ENCODE results near the gene ERG.

Gene ERG

GRCh38 chr21:38491536-38491935 is 6.7 kb downstream of the ERG start:
- no peak overlapping the region for H3K27ac Mint-ChIP-seq
- no peaks in the 10 kb centered on the region for H3K9me3 Mint-ChIP-seq
- peaks cover 33% of the 10 kb centered on the region for H3K27me3 Mint-ChIP-seq
- no peak for DNase-seq
- no peaks in the 10 kb centered on the region for H3K4me1 Mint-ChIP-seq
- ATAC-seq: no peak
- H3K4me3 Mint-ChIP-seq: no peak overlapping the region
- H3K36me3 Mint-ChIP-seq (ENCODE audit: low read depth): no peaks in the 10 kb centered on the region

- no peak for ATAC-seq
These were observed 7.8 kb downstream of the ERG start for GRCh38 chr21:38490411-38491020.

GRCh38 chr21:38489729-38490128 is 8.5 kb downstream of the ERG start:
- H3K27ac Mint-ChIP-seq: no peak overlapping the region
- H3K9me3 Mint-ChIP-seq: no peaks in the 10 kb centered on the region
- H3K4me1 Mint-ChIP-seq: no peaks in the 10 kb centered on the region
- no peak for DNase-seq
- no peak overlapping the region for H3K4me3 Mint-ChIP-seq
- peaks cover 17% of the 10 kb centered on the region for H3K27me3 Mint-ChIP-seq
- H3K36me3 Mint-ChIP-seq (ENCODE audit: low read depth): no peaks in the 10 kb centered on the region
- no peak for ATAC-seq

More at GRCh38 chr21:38490411-38491020, 7.8 kb downstream of the ERG start:
- Mint-ChIP-seq H3K27ac (no peak overlapping the region), H3K4me1 (no peaks in the 10 kb centered on the region), H3K36me3 (ENCODE audit: low read depth) (no peaks in the 10 kb centered on the region), H3K4me3 (no peak overlapping the region), H3K27me3 (peaks cover 25% of the 10 kb centered on the region), H3K9me3 (no peaks in the 10 kb centered on the region)
- no peak for DNase-seq

DNA sequence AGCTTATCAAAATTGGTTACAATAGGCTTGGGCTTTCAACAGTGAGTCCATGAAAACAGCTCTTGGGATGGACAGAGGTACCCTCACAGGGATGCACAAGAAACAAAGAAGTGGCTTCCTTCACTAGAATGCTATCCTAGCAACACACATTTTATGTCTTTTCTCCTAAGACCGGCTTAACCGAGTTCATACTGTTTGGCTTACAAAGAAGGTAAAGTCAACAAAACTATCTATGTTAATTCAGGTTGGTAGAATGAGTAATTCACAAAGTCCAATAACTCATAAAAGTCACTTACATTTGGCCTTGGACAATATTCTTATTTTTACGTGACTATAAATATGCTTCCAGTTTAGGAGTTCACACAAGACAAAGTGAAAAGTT is 9.0 kb downstream of the ERG start:
- DNase-seq (no peak), ATAC-seq (no peak)
- Mint-ChIP-seq H3K9me3 (no peaks in the 10 kb centered on the region), H3K36me3 (ENCODE audit: low read depth) (no peaks in the 10 kb centered on the region), H3K4me1 (no peaks in the 10 kb centered on the region), H3K27ac (no peak overlapping the region), H3K27me3 (peaks cover 12% of the 10 kb centered on the region), H3K4me3 (no peak overlapping the region)

DNA sequence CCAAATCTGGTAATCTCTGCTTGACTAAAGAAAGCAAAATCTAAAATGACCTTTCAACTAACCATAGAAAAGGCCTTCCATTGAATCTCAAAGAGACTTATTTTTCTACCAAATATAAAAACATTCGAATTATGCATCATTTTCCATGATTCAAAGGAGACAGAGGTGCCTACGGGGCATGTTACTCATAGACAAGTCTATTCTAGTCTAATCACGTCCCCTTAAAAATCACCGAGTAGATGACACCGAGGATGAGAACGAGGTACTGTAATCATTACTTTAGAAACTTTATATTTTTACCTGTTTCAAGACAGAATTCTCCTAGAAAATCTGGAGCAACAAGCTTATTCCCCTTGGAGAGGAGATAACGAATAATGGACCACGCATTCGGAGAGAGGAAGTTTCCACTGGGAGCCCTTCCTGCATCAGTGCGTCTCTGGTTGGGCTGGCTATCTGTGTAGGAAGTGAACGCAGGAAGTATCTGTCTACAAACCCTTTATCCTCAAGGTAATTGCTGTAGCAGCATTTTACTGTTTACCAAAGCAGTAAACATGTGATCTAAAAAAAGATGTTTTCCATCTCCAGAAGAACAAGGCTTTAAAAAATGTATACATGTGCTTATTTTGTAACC is 9.5 kb downstream of the ERG start:
- DNase-seq (no peak), ATAC-seq (no peak)
- Mint-ChIP-seq H3K4me3 (no peak overlapping the region), H3K36me3 (ENCODE audit: low read depth) (no peaks in the 10 kb centered on the region), H3K9me3 (no peaks in the 10 kb centered on the region), H3K27ac (no peak overlapping the region), H3K27me3 (peaks cover 9% of the 10 kb centered on the region), H3K4me1 (no peaks in the 10 kb centered on the region)

DNA sequence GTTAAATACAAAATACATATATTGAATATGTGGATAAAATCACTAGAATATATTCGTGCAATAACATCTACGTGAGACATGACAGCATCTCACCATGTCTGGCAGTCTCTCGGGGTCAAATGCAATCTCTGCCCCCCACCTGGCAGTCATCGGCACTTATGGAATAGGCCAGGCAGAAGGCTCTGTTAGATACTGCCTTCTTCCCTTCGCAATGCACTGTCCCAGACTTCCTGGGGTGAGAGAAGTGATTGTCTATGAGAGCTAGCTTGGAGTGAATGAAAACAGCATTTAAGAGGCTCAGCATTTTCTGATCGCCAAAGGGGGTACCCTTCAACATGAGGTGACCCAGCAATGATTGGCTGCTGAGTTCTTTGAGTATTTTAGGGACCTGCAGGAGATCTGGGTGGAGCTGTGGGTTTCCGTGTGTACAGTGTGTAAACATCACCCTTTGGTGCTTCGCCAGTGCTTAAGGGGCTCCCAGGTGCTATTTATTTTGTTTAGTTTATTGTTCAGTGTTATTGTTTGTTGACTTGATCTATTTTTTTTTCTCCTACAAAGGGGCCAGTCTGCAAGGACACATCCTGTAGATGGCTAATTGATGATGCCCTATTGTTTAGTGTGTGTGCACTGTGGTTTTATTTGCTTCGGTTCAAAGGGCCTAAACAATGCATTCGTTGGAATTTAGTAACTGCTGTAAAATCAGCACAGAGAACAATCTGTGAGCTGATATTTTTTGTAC is 10.2 kb downstream of the ERG start:
- no peak for ATAC-seq

DNA sequence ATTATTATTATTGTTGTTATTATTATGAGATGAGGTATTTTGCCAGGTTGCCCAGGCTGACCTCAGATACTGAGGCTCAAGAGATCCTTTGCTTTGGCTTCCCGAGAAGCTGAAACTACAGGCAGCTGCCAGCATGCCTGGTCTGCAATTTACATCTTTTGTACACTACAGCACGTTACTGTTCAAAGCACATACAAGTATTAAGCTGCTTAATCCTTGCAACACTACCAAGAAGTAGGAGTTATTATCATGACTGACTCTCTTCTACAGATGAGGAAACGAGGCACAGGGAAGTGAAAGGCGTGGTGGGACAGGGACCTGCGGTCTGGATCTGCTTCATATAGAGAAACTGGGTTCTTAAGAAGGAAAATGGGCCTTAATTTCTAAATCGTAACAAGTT is 11.6 kb downstream of the ERG start:
- Mint-ChIP-seq H3K36me3 (ENCODE audit: low read depth) (no peaks in the 10 kb centered on the region), H3K27me3 (peaks cover 5% of the 10 kb centered on the region), H3K9me3 (no peaks in the 10 kb centered on the region), H3K4me1 (no peaks in the 10 kb centered on the region), H3K4me3 (no peak overlapping the region), H3K27ac (no peak overlapping the region)
- no peak for DNase-seq
- ATAC-seq: no peak

More for the DNA sequence above, 10.2 kb downstream of the ERG start:
- H3K9me3 Mint-ChIP-seq: no peaks in the 10 kb centered on the region
- peaks cover 7% of the 10 kb centered on the region for H3K27me3 Mint-ChIP-seq
- H3K36me3 Mint-ChIP-seq (ENCODE audit: low read depth): no peaks in the 10 kb centered on the region
- no peaks in the 10 kb centered on the region for H3K4me1 Mint-ChIP-seq
- no peak overlapping the region for H3K4me3 Mint-ChIP-seq
- no peak for DNase-seq
- no peak overlapping the region for H3K27ac Mint-ChIP-seq

DNA sequence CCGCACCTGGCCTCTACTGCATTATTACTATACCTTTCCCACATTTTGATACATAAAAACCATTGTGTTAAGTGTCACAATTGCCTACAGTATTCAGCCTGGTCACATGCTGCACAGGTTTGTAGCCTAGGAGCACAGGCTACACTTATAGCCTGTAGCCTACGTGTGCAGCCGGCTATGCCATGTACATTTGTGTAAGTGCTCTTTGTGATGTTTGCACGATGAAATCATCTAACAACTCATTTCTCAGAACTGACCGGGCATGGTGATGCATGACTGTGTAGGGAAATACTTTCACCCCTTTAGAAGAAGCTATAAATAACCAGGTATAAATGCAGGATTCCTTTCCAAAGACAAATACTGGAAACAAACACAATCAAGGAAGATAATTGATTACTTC is 12.1 kb downstream of the ERG start:
- DNase-seq (no peak), ATAC-seq (no peak)
- Mint-ChIP-seq H3K27me3 (peaks cover 7% of the 10 kb centered on the region), H3K9me3 (no peaks in the 10 kb centered on the region), H3K27ac (no peak overlapping the region), H3K4me1 (no peaks in the 10 kb centered on the region), H3K36me3 (ENCODE audit: low read depth) (no peaks in the 10 kb centered on the region), H3K4me3 (no peak overlapping the region)

DNA sequence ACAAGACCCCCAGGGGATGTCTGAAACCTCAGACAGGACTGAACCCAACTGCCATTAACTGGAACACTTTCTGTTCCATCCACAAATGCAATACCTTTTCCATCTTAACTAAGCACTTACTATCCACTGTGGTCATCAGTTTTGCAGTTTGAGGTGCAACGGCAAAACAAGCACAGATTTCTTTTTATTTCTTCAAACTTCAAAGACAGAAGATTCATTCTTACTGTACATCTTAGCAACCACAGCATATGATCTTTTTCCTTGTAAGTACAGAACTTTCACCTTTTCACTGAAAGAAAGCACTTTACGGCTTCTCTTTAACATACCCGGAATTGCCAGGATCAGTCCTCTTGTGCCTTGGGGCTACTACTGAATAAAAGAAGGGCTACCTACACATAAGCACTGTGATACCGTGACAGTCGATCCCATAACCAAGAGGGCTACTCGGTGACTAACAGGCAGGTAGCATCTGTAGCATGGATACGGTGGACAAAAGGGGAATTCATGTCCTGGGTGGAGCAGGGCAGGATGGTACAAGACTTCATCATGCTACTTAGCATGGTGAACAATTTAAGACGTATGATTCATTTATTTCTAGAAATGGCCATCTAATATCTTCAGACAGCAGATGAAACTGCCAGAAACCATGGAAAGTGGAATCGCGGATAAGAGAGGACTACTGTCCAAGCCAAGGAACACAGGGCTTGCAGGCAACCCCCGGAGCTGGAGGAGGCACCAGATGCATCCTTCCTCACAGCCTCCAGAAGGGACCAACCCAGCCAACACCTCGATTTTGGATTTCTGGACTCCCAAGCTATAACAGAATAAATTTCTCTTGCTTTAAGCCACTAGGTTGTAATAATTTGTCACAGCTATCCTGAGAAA is 18.4 kb downstream of the ERG start:
- H3K27ac Mint-ChIP-seq: no peak overlapping the region
- peaks cover 4% of the 10 kb centered on the region for H3K4me1 Mint-ChIP-seq
- DNase-seq: no peak
- ATAC-seq: no peak
- H3K9me3 Mint-ChIP-seq: peaks cover 2% of the 10 kb centered on the region
- H3K27me3 Mint-ChIP-seq: peaks cover 47% of the 10 kb centered on the region
- no peak overlapping the region for H3K4me3 Mint-ChIP-seq
- no peaks in the 10 kb centered on the region for H3K36me3 Mint-ChIP-seq (ENCODE audit: low read depth)

DNA sequence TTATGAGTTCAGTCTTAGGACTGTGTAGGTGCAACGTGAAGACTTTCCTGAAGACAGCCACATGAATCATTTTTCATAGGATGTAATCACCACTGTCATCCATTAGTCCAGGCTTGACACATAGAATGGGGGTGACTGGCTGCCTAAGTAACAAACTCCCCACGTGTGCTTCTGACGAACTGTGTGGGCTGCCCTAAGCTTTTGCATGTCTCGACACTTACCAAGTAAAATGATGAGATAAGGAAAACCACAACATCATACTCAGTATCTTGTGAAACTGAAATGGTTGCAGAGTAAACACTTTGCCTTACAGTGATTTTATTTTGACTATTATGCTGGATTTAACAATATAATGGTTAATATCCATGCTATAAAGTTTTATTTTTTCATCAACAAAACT is 19.5 kb downstream of the ERG start:
- Mint-ChIP-seq H3K4me1 (peaks cover 4% of the 10 kb centered on the region), H3K27ac (no peak overlapping the region), H3K27me3 (peaks cover 57% of the 10 kb centered on the region), H3K9me3 (peaks cover 2% of the 10 kb centered on the region), H3K4me3 (no peak overlapping the region), H3K36me3 (ENCODE audit: low read depth) (no peaks in the 10 kb centered on the region)
- ATAC-seq: peak; percentile 66
- no peak for DNase-seq

GRCh38 chr21:38477226-38477625 is 21.1 kb downstream of the ERG start:
- Mint-ChIP-seq H3K9me3 (peaks cover 2% of the 10 kb centered on the region), H3K27me3 (peaks cover 66% of the 10 kb centered on the region), H3K4me3 (no peak overlapping the region), H3K27ac (no peak overlapping the region), H3K36me3 (ENCODE audit: low read depth) (no peaks in the 10 kb centered on the region), H3K4me1 (peaks cover 4% of the 10 kb centered on the region)
- ATAC-seq (no peak), DNase-seq (no peak)

DNA sequence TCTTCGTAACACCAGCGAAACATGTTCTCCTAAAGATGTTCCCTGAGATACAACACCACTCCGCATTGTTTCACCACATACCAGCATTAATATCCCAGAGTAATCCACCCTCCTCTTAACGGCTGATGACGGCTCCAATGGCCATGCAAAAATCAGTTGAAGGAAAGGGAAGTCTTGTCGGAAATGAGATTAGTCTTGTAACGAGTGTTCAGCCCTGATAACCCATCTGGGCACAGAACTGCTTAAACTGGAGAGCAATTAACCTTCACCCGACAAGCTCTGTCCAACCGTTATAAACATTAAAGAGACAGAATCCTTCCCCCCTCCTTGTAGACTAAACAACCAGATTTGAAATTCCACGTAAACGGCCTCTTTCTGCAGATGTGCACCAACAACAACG is 21.9 kb downstream of the ERG start:
- DNase-seq (no peak), ATAC-seq (no peak)
- no peak overlapping the region for H3K27ac Mint-ChIP-seq
- H3K36me3 Mint-ChIP-seq (ENCODE audit: low read depth): no peaks in the 10 kb centered on the region
- H3K4me1 Mint-ChIP-seq: peaks cover 4% of the 10 kb centered on the region
- peaks cover 2% of the 10 kb centered on the region for H3K9me3 Mint-ChIP-seq
- peaks cover 67% of the 10 kb centered on the region for H3K27me3 Mint-ChIP-seq
- no peak overlapping the region for H3K4me3 Mint-ChIP-seq

- no peak overlapping the region for H3K27ac Mint-ChIP-seq
- no peaks in the 10 kb centered on the region for H3K36me3 Mint-ChIP-seq (ENCODE audit: low read depth)
- no peak for DNase-seq
- H3K27me3 Mint-ChIP-seq: peaks cover 67% of the 10 kb centered on the region
- no peak overlapping the region for H3K4me3 Mint-ChIP-seq
- H3K4me1 Mint-ChIP-seq: peaks cover 4% of the 10 kb centered on the region
- ATAC-seq: no peak
- peaks cover 2% of the 10 kb centered on the region for H3K9me3 Mint-ChIP-seq
These were observed 22.8 kb downstream of the ERG start for GRCh38 chr21:38475519-38475918.

DNA sequence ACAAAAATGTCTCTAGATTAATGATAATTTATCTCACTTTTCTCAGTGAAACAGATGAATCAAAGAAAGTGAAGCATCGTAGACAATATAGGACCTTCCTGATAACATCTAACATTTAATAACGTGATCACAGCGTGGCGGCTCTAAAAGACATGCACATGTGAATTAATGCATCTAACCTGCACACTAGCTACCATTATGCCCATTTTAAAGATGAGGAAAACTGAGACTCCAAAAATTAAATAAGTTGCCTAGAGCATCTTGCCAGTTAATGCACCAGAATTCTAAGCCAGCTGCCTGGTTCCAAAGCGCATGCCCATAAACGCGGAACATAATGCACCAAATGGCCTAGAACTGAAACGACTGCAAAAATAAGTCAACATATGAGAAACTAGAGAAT is 23.5 kb downstream of the ERG start:
- Mint-ChIP-seq H3K4me3 (no peak overlapping the region), H3K27ac (no peak overlapping the region), H3K36me3 (ENCODE audit: low read depth) (no peaks in the 10 kb centered on the region), H3K27me3 (peaks cover 64% of the 10 kb centered on the region), H3K4me1 (peaks cover 4% of the 10 kb centered on the region), H3K9me3 (peaks cover 2% of the 10 kb centered on the region)
- DNase-seq (no peak), ATAC-seq (no peak)
